GM12878 (cell line): ENCODE measurements around the gene TDRD3. TPM values are rescaled to one million over a fixed set of nuclear protein-coding genes. Genes with fewer than 3 reads are reported as not detected.

ENCODE experiments used
- ATAC-seq: fragments of 200-7000 bp; cut with Tn5 transposase; 3 replicates; pipeline ENCODE4 v1.9.1; 2020; ENCODE audit warnings: mild to moderate bottlenecking, moderate library complexity
- BruUV-seq: library from RNA; stranded (reverse); fragments of 400-500 nt; replicated peaks from 2 replicates; lab custom pipeline; 2021; lab: Mats Ljungman, UMichigan
- CTCF ChIA-PET: fragments of 300-600 bp; sonication (Branson Sonifier 250); formaldehyde crosslinking; extraction: SDS; loops from one replicate; lab custom pipeline; 2021; ENCODE audit warnings: inconsistent platforms; lab: Yijun Ruan, JAX
- POLR2A ChIA-PET: fragments of 350-600 bp; formaldehyde crosslinking; extraction: SDS; loops from one replicate; lab custom pipeline; 2021; ENCODE audit warnings: inconsistent platforms; lab: Charles Lee
- RAD21 ChIA-PET: fragments of 300-600 bp; sonication (Branson Sonifier 250); formaldehyde crosslinking; loops from one replicate; lab custom pipeline; 2023; ENCODE audit warnings: antibody characterized with exemption; ENCODE audit not compliant: unreplicated experiment; lab: Charles Lee
- SMC1A ChIA-PET: fragments of 300-600 bp; sonication (Branson Sonifier 250); formaldehyde crosslinking; loops from one replicate; lab custom pipeline; 2023; ENCODE audit not compliant: unreplicated experiment, uncharacterized antibody; lab: Charles Lee
- DNase-seq: peaks from one replicate; pipeline ENCODE4 v3.0.0-alpha.2; 2011; ENCODE audit warnings: low read depth, low spot score
- FAIRE-seq: peaks from 3 replicates; lab custom pipeline; 2011; peaks lifted over from hg19 to GRCh38; lab: Jason Lieb, UNC
- H2AFZ ChIP-seq: 2 replicates; pipeline ENCODE4 v1.6.0; 2011; ENCODE audit warnings: low read depth, low read length, control low read depth; ENCODE audit not compliant: control insufficient read depth
- H3K27ac ChIP-seq: 2 replicates; pipeline ENCODE4 v1.5.1; 2011; ENCODE audit warnings: control low read depth; ENCODE audit not compliant: control insufficient read depth, insufficient read depth
- H3K27me3 ChIP-seq, 2 experiments: replicated peaks in 1 of 2; 2 replicates each; pipeline versions ENCODE4 v1.6.0 to v1.6.1; 2011; ENCODE audit warnings: low read length in 1 of 2; ENCODE audit not compliant: control insufficient read depth in 2 of 2, insufficient read depth in 2 of 2
- H3K36me3 ChIP-seq, 2 experiments: 2 replicates each; pipeline ENCODE4 v1.5.1; 2011; ENCODE audit warnings: low read length in 1 of 2; ENCODE audit not compliant: control insufficient read depth in 2 of 2, insufficient read depth in 2 of 2
- H3K4me1 ChIP-seq: 2 replicates; pipeline ENCODE4 v1.6.1; 2011; ENCODE audit warnings: mild to moderate bottlenecking, low read length, moderate library complexity, mixed read lengths; ENCODE audit not compliant: control insufficient read depth, insufficient read depth
- H3K4me2 ChIP-seq: 2 replicates; pipeline ENCODE4 v1.6.0; 2011; ENCODE audit warnings: control low read depth; ENCODE audit not compliant: control insufficient read depth, insufficient read depth
- H3K4me3 ChIP-seq: fragments of 200-600 bp; sonication (generic); 2 replicates; pipeline ENCODE4 v1.5.1; 2016
- H3K79me2 ChIP-seq: 2 replicates; pipeline ENCODE4 v1.6.0; 2011; ENCODE audit warnings: low read length; ENCODE audit not compliant: control insufficient read depth, insufficient read depth
- H3K9ac ChIP-seq: 2 replicates; pipeline ENCODE4 v1.8.0; 2011; ENCODE audit warnings: low read length, control low read depth, mixed read lengths; ENCODE audit not compliant: control insufficient read depth, insufficient read depth
- H3K9me3 ChIP-seq: replicated peaks from 3 replicates; pipeline ENCODE4 v1.5.1; 2011; ENCODE audit warnings: mild to moderate bottlenecking, low read length; ENCODE audit not compliant: control insufficient read depth, insufficient read depth
- H4K20me1 ChIP-seq: 2 replicates; pipeline ENCODE4 v1.6.0; 2011; ENCODE audit not compliant: control insufficient read depth, insufficient read depth
- GABPA ChIP-seq: IDR thresholded peaks from 2 replicates; pipeline ENCODE4 v1.6.1; 2014; ENCODE audit warnings: antibody characterized with exemption, low read depth, mild to moderate bottlenecking, inconsistent platforms
- ZBTB40 ChIP-seq: fragments of 450-650 bp; IDR thresholded peaks from 2 replicates; pipeline ENCODE4 v1.6.1; 2016; ENCODE audit warnings: mild to moderate bottlenecking, moderate library complexity, borderline replicate concordance
- WGBS: methylation state at CpG from one replicate; pipeline ENCODE4 v1.1.6; 2016; ENCODE audit warnings: low lambda C conversion rate; ENCODE audit not compliant: insufficient replicate concordance, insufficient coverage; ENCODE audit errors: missing lambda C conversion rate; 5-methylcytosine and 5-hydroxymethylcytosine counted together
- in situ Hi-C: fragments of 300-500 bp; cut with MboI; formaldehyde crosslinking; loops from 9 replicates; pipeline ENCODE4 v1.14.3; 2018; ENCODE audit warnings: mixed read lengths
- intact Hi-C: fragments of 100-400 bp; cut with micrococcal nuclease; formaldehyde crosslinking; loops from one replicate; pipeline ENCODE4 v1.14.2; 2022; ENCODE audit not compliant: unreplicated experiment
- polyA plus RNA-seq, 11 experiments: library from polyadenylated mRNA; depleted of rRNA in 4 of 11; unstranded in 6 of 11; stranded (reverse) in 5 of 11; fragments of >200 nt; fragmentation: Nextera tagmentation in 4 of 11; fragmentation: Illumina TruSeq in 1 of 11; extraction: Ambion mirVana in 4 of 11; extraction: Trizol in 1 of 11; gene quantifications; 1 replicate in 1 of 11; 2 replicates in 10 of 11; pipeline versions ENCODE4 v1.2.1 to v1.2.3, GENCODE V29; 2011 to 2016; ENCODE audit warnings: inconsistent platforms in 2 of 11, missing spikeins in 2 of 11, low read depth in 1 of 11
- total RNA-seq, 4 experiments: library from RNA; depleted of rRNA in 3 of 4; stranded (reverse); fragments of >200 nt in 3 of 4; fragmentation: Illumina TruSeq in 1 of 4; extraction: Trizol in 1 of 4; gene quantifications; 2 replicates each; pipeline versions ENCODE4 v1.2.1 to v1.2.3, GENCODE V29; 2013 to 2021

The TDRD3 gene
- total and polyA plus RNA-seq, 10 of the 15 experiments (the other 5 are each of a cell fraction or from before 2014, with no cell fraction given) = 8.4 to 27.9 (median 15.8) TPM

GRCh38 chr13:60562096-60562780, 165.2 kb downstream of the TDRD3 start:
- no peak overlapping the region for H2AFZ ChIP-seq
- in situ Hi-C loops = no loop called here
- H4K20me1 ChIP-seq = no peaks in the 10 kb centered on the region
- no peak overlapping the region for H3K4me3 ChIP-seq
- CTCF ChIA-PET = interaction anchor here (0.8 kb wide), 1 partner anchor 18 kb away, joined by 3 read pairs; no protein-coding TSS in a partner anchor
- H3K9me3 ChIP-seq = no peaks in the 10 kb centered on the region
- POLR2A ChIA-PET = interaction anchor here (0.6 kb wide), 1 partner anchor 560 kb away, joined by 3 read pairs; no protein-coding TSS in a partner anchor
- H3K36me3 ChIP-seq = no peaks in the 10 kb centered on the region
- H3K27ac ChIP-seq = no peak overlapping the region
- SMC1A ChIA-PET = no interaction called here
- no TSS peak for BruUV-seq
- H3K27me3 ChIP-seq = no peaks in the 10 kb centered on the region
- FAIRE-seq (no peak), ATAC-seq (no peak), DNase-seq (no peak)
- no peak overlapping the region for H3K9ac ChIP-seq
- RAD21 ChIA-PET = no interaction called here
- no peak overlapping the region for H3K4me2 ChIP-seq
- 92% methylated on average over 5 of the region's 5 CpGs for WGBS
- intact Hi-C loops = no loop called here
- no peaks in the 10 kb centered on the region for H3K79me2 ChIP-seq
- TF ChIP-seq GABPA = no peak
- H3K4me1 ChIP-seq = no peaks in the 10 kb centered on the region

- ChIA-PET CTCF (interaction anchor here (1.0 kb wide), 1 partner anchor 11 kb away, joined by 3 read pairs; no protein-coding TSS in a partner anchor), SMC1A (no interaction called here), POLR2A (no interaction called here), RAD21 (no interaction called here)
- in situ Hi-C loops (no loop called here), intact Hi-C loops (no loop called here)
- no peak overlapping the region for H3K4me2 ChIP-seq
- ATAC-seq (no peak), DNase-seq (no peak), FAIRE-seq (no peak)
- no peaks in the 10 kb centered on the region for H4K20me1 ChIP-seq
- no peaks in the 10 kb centered on the region for H3K27me3 ChIP-seq
- no peak overlapping the region for H3K4me3 ChIP-seq
- BruUV-seq = no TSS peak
- H3K36me3 ChIP-seq = peaks cover 0 to 3% of the 10 kb centered on the region in 2 experiments; a peak in 1 of 4 replicates
- H3K9ac ChIP-seq = no peak overlapping the region
- no peaks in the 10 kb centered on the region for H3K79me2 ChIP-seq
- no peak overlapping the region for H2AFZ ChIP-seq
- H3K27ac ChIP-seq = no peak overlapping the region
- H3K4me1 ChIP-seq = no peaks in the 10 kb centered on the region
- no peak for TF ChIP-seq ZBTB40
- H3K9me3 ChIP-seq = no peaks in the 10 kb centered on the region
Observed at GRCh38 chr13:60571571-60571970, 174.6 kb downstream of the TDRD3 start.
